GM23338 (cell line): ENCODE measurements around the gene AMPD3. TPM values are rescaled to one million over a fixed set of nuclear protein-coding genes. Genes with fewer than 3 reads are reported as not detected.

Source experiments
- ATAC-seq: fragments of 200-7000 bp; cut with Tn5 transposase; 3 replicates; pipeline ENCODE4 v1.9.1; 2020
- DNase-seq: peaks from one replicate; pipeline ENCODE4 v3.0.0-alpha.2; 2015; ENCODE audit warnings: low spot score
- H2AFZ ChIP-seq: fragments of 200-600 bp; sonication (generic); 2 replicates; pipeline ENCODE4 v1.8.0; 2016; ENCODE audit warnings: antibody characterized with exemption, mild to moderate bottlenecking, moderate library complexity
- H3F3A ChIP-seq: fragments of 200-600 bp; sonication (generic); replicated peaks from 2 replicates; pipeline ENCODE4 v1.8.0; 2017; ENCODE audit warnings: antibody characterized with exemption, mixed run types, low read depth
- H3K27ac ChIP-seq: fragments of 200-600 bp; sonication (generic); 2 replicates; pipeline ENCODE4 v1.6.1; 2016; ENCODE audit warnings: low read depth
- H3K27me3 ChIP-seq: fragments of 200-600 bp; sonication (generic); 2 replicates; pipeline ENCODE4 v1.8.0; 2016; ENCODE audit warnings: mild to moderate bottlenecking, mixed run types, moderate library complexity; ENCODE audit not compliant: insufficient read depth
- H3K36me3 ChIP-seq: fragments of 200-600 bp; sonication (generic); 2 replicates; pipeline ENCODE4 v1.8.0; 2016; ENCODE audit warnings: mild to moderate bottlenecking; ENCODE audit not compliant: insufficient read depth
- H3K4me1 ChIP-seq: fragments of 200-600 bp; sonication (generic); 2 replicates; pipeline ENCODE4 v1.8.0; 2016; ENCODE audit warnings: mild to moderate bottlenecking, moderate library complexity; ENCODE audit not compliant: insufficient read depth
- H3K4me2 ChIP-seq: fragments of 200-600 bp; sonication (generic); 2 replicates; pipeline ENCODE4 v1.7.1; 2017; ENCODE audit warnings: mixed run types
- H3K4me3 ChIP-seq: fragments of 200-600 bp; sonication (generic); 2 replicates; pipeline ENCODE4 v1.6.1; 2016; ENCODE audit warnings: mixed run types
- H3K79me2 ChIP-seq: fragments of 200-600 bp; sonication (generic); replicated peaks from 2 replicates; pipeline ENCODE4 v1.8.0; 2017; ENCODE audit warnings: mild to moderate bottlenecking; ENCODE audit not compliant: insufficient read depth
- H3K9me2 ChIP-seq: fragments of 200-600 bp; sonication (generic); 2 replicates; pipeline ENCODE4 v1.8.0; 2017; ENCODE audit not compliant: insufficient read depth
- H4K20me1 ChIP-seq: fragments of 200-600 bp; sonication (generic); replicated peaks from 2 replicates; pipeline ENCODE4 v1.8.0; 2017; ENCODE audit warnings: mild to moderate bottlenecking; ENCODE audit not compliant: insufficient read depth
- H3K27ac Mint-ChIP-seq: 2 replicates; pipeline ENCODE4 v1.8.0; 2020; ENCODE audit warnings: inconsistent platforms, mild to moderate bottlenecking, moderate library complexity, mixed read lengths
- H3K27me3 Mint-ChIP-seq: 3 replicates; pipeline ENCODE4 v1.8.0; 2022; ENCODE audit warnings: low read depth, mild to moderate bottlenecking, moderate library complexity, mixed read lengths, inconsistent platforms; ENCODE audit not compliant: insufficient read depth, poor library complexity
- H3K36me3 Mint-ChIP-seq: 3 replicates; pipeline ENCODE4 v1.8.0; 2021; ENCODE audit warnings: low read depth, mild to moderate bottlenecking, inconsistent platforms, moderate library complexity, mixed read lengths
- H3K4me1 Mint-ChIP-seq: 3 replicates; pipeline ENCODE4 v1.8.0; 2020; ENCODE audit warnings: mild to moderate bottlenecking, inconsistent platforms, mixed read lengths
- H3K4me3 Mint-ChIP-seq: 3 replicates; pipeline ENCODE4 v1.8.0; 2021; ENCODE audit warnings: moderate library complexity, mild to moderate bottlenecking, inconsistent platforms, mixed read lengths
- H3K9me3 Mint-ChIP-seq: 3 replicates; pipeline ENCODE4 v1.8.0; 2020; ENCODE audit warnings: moderate library complexity, mild to moderate bottlenecking, inconsistent platforms, mixed read lengths
- CREB1 ChIP-seq: fragments of 250-450 bp; sonication (Bioruptor Pico); IDR thresholded peaks from 2 replicates; pipeline ENCODE4 v1.5.0; 2020; ENCODE audit warnings: low read depth, mild to moderate bottlenecking, moderate library complexity
- CTCF ChIP-seq, 2 experiments: fragments of 200-600 bp in 1 of 2; sonication (generic) in 1 of 2; conservative IDR thresholded peaks; 2 replicates each; pipeline versions ENCODE4 v1.5.1 to v1.6.1; 2016 to 2017; ENCODE audit warnings: antibody characterized with exemption in 2 of 2, low read depth in 2 of 2, mild to moderate bottlenecking in 2 of 2, moderate library complexity in 1 of 2
- ETS1 ChIP-seq: IDR thresholded peaks from 2 replicates; pipeline ENCODE4 v1.6.1; 2016; ENCODE audit warnings: antibody characterized with exemption
- EZH2 ChIP-seq: fragments of 200-600 bp; sonication (generic); IDR thresholded peaks from one replicate; pipeline ENCODE4 v1.8.0; 2017; ENCODE audit warnings: antibody characterized with exemption, mild to moderate bottlenecking, low read depth; ENCODE audit not compliant: unreplicated experiment
- JUNB ChIP-seq: IDR thresholded peaks from one replicate; pipeline ENCODE4 v1.6.1; 2016; ENCODE audit warnings: antibody characterized with exemption; ENCODE audit not compliant: unreplicated experiment
- REST ChIP-seq: IDR thresholded peaks from one replicate; pipeline ENCODE4 v1.6.1; 2018; ENCODE audit warnings: antibody characterized with exemption; ENCODE audit not compliant: unreplicated experiment
- ZNF114 ChIP-seq: fragments of 250-450 bp; sonication (Bioruptor Pico); IDR thresholded peaks from 2 replicates; pipeline ENCODE4 v1.5.0; 2020; ENCODE audit warnings: mild to moderate bottlenecking, moderate library complexity
- polyA plus RNA-seq: library from polyadenylated mRNA; unstranded; fragments of >200 nt; fragmentation: Nextera tagmentation; extraction: Ambion mirVana; gene quantifications from 2 replicates; pipeline ENCODE4 v1.2.1, GENCODE V29; 2016
- total RNA-seq: library from RNA; depleted of rRNA; stranded (reverse); fragments of >200 nt; shearing (Covaris generic); gene quantifications from 2 replicates; pipeline ENCODE4 v1.2.3, GENCODE V29; 2014

Gene AMPD3
- total and polyA plus RNA-seq, 2 experiments from 2014 or later = 1.6 to 2.1 TPM

- ATAC-seq = no peak
- Mint-ChIP-seq H3K36me3 (no peaks in the 10 kb centered on the region), H3K27me3 (peaks cover 2% of the 10 kb centered on the region), H3K27ac (no peak overlapping the region), H3K4me1 (peaks cover 2% of the 10 kb centered on the region; the same call in 1 of the 3 replicates), H3K4me3 (no peak overlapping the region), H3K9me3 (no peaks in the 10 kb centered on the region)
- Histone ChIP-seq H3K36me3 (no peaks in the 10 kb centered on the region), H3K9me2 (no peaks in the 10 kb centered on the region), H3K27ac (no peak overlapping the region), H3K4me2 (no peak overlapping the region), H3K79me2 (no peaks in the 10 kb centered on the region), H4K20me1 (no peaks in the 10 kb centered on the region), H3K27me3 (no peaks in the 10 kb centered on the region), H2AFZ (no peak overlapping the region), H3K4me3 (no peak overlapping the region), H3F3A (no peaks in the 10 kb centered on the region), H3K4me1 (no peaks in the 10 kb centered on the region)
- TF ChIP-seq JUNB (no peak), EZH2 (no peak), ZNF114 (CRISPR knock-in tag) (no peak), ETS1 (no peak), REST (no peak)
- DNase-seq = no peak
Observed at GRCh38 chr11:10478574-10479550, 23.8 kb downstream of the AMPD3 start.

GRCh38 chr11:10480026-10480425 lies 25.0 kb downstream of the AMPD3 start:
- Mint-ChIP-seq H3K9me3 (no peaks in the 10 kb centered on the region), H3K27ac (no peak overlapping the region), H3K4me3 (no peak overlapping the region), H3K4me1 (no peaks in the 10 kb centered on the region), H3K36me3 (no peaks in the 10 kb centered on the region), H3K27me3 (no peaks in the 10 kb centered on the region)
- H3K9me2 ChIP-seq = no peaks in the 10 kb centered on the region
- no peaks in the 10 kb centered on the region for H3K27me3 ChIP-seq
- H3K4me1 ChIP-seq = no peaks in the 10 kb centered on the region
- no peak overlapping the region for H2AFZ ChIP-seq
- DNase-seq (no peak), ATAC-seq (no peak)
- no peaks in the 10 kb centered on the region for H4K20me1 ChIP-seq
- no peak overlapping the region for H3K4me3 ChIP-seq
- no peaks in the 10 kb centered on the region for H3K36me3 ChIP-seq
- no peaks in the 10 kb centered on the region for H3F3A ChIP-seq
- no peaks in the 10 kb centered on the region for H3K79me2 ChIP-seq
- no peak overlapping the region for H3K4me2 ChIP-seq
- no peak overlapping the region for H3K27ac ChIP-seq
- TF ChIP-seq CREB1 (CRISPR knock-in tag) = no peak
- TF ChIP-seq CTCF (conservative IDR thresholded peaks at IDR 0.05; ENCODE audit: low read depth in 2 of 2) = no peak
